Measurements from ENCODE around the gene DOCK1. TPM values are rescaled to one million over a fixed set of nuclear protein-coding genes. Genes with fewer than 3 reads are reported as not detected.

Gene DOCK1
- total RNA-seq, 4 donors from 2014 or later = 41.1 to 62.4 (median 53.2) TPM

GRCh38 chr10:126895214-126895781 is 9.9 kb upstream of the DOCK1 start:
- TF ChIP-seq, protein P1, sequence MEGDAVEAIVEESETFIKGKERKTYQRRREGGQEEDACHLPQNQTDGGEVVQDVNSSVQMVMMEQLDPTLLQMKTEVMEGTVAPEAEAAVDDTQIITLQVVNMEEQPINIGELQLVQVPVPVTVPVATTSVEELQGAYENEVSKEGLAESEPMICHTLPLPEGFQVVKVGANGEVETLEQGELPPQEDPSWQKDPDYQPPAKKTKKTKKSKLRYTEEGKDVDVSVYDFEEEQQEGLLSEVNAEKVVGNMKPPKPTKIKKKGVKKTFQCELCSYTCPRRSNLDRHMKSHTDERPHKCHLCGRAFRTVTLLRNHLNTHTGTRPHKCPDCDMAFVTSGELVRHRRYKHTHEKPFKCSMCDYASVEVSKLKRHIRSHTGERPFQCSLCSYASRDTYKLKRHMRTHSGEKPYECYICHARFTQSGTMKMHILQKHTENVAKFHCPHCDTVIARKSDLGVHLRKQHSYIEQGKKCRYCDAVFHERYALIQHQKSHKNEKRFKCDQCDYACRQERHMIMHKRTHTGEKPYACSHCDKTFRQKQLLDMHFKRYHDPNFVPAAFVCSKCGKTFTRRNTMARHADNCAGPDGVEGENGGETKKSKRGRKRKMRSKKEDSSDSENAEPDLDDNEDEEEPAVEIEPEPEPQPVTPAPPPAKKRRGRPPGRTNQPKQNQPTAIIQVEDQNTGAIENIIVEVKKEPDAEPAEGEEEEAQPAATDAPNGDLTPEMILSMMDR (IDR thresholded peaks at IDR 0.05; ENCODE audit: low read depth) = no peak

GRCh38 chr10:126898460-126898859 is 6.8 kb upstream of the DOCK1 start:
- TF ChIP-seq, protein P1 (IDR thresholded peaks at IDR 0.05; ENCODE audit: low read depth) = no peak

DNA sequence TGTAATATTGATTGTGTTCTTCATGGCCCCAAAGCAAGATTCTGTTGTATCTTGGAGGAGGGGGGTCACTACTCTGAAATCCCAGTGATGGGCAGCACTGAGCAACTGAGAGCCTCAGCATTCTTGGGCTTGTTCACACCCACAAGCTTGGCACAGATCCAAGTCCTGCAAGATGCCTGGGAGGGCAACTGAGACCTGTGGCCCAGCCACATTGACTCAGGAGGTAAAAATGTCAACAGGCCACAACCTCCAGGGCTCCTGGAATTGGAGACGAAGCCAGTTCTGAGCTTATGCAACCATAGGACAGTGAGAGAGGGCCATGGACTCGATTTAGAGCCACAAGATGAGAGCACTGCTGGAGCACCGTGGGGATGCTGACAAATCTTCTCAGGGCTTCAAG is 3.1 kb upstream of the DOCK1 start:
- TF ChIP-seq, protein P1 (IDR thresholded peaks at IDR 0.05; ENCODE audit: low read depth) = no peak

DNA sequence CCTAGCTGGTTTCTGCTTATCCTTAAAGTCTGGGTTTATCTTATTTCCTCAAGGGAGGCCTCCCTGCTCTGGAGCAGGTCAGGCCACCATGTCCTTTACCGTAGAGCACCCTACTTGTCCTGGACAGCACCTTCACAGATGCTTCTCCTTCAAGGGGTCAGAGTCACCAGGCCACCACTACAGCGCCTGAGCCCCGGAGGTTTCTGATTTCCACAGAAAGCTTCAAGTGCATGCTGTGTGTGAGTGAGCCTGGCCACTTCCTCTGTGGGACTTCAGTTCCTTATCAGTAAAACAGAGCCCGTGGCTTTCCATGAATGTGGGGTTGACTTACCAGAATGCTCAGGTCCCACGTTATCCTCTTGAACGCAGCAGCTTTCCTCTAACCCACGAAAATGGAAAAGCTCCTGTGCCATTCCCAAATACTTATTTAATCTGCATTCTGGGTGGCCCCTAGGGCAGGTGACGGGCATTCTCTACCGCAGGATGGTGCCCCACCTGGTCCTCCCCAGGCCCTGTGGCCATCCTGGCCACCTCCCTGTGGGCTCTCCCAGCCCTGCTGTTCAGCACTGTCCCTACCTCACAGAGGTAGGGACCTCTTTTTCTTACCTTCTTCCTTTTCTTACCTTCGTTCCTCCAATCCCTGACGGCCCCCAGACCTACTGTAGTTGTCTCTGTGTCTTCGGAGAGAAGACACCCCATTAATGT is 1.4 kb upstream of the DOCK1 start:
- TF ChIP-seq, protein P1 (IDR thresholded peaks at IDR 0.05; ENCODE audit: low read depth) = no peak

- TF ChIP-seq, protein P1 (IDR thresholded peaks at IDR 0.05; ENCODE audit: low read depth) = no peak
These were observed 761 bp upstream of the DOCK1 start for GRCh38 chr10:126904516-126904817.

DNA sequence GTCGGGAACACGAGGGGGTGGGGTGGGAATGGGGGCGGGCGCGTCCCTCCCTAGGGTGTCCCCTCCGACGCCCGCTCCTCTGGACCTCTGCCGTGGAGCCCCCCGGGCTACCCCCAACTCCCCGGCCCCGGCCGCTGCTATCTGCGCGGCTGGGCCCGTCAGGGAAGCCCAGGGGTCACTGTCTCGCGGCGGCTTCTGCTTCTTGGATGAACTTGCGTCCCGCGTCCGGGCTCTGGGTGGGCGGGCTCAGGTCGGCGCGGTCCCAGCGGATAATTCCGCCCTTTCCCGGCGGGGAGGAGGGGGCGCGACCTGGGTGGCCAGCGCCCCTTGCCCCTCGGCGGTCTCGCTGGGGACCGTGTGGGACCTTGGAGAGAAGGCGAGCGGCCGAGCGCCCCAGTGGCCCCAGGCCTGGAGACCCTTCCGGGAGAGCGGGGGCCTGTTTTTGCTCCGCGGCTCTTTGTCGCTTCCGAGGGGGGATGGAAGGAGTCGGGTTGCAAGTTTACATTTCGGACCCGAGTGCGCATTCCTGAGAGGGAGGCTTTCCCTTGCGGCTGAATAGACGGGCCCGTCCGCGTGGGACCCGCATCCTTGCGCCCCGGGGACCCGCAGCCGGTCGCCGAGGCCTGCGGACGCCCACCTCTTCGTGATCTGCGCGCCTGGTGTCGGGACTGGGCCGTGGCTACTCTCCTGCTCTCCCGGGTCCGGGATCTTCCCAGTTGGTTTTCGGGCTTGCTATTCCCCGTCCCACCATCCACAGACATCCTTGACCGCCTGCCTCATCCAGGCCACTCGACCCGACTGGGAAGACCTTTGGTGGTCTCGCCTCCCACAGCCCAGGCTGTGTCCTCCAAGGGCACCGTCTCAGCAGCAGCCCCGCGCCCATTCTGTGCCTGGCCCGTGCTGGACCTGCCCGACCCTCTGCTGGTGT is 812 bp downstream of the DOCK1 start:
- TF ChIP-seq, protein P1 (IDR thresholded peaks at IDR 0.05; ENCODE audit: low read depth) = no peak
